ENCODE results near the gene GOLGB1.

GOLGB1 gene

DNA sequence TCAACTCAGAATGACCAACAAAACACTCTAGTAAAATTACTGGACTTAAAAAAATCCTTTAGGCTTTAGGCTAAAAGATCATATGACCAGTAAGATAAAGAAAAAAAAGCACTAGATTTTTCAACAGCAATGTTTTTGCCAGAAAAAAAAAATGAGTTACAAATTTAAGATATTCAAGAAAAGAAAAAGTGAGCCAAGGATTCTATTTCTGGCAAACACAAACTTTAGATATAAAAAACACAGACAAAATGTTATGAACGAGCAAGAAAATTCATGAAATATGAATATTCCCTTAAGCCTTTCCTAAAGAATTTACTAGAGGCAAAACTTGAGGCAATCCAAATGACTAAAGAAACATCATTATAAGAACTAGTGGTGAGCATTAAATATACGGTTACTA, 8.6 kb downstream of the GOLGB1 start:
- no peak for DNase-seq (ENCODE audit: low read depth)
- TF ChIP-seq, protein P1, sequence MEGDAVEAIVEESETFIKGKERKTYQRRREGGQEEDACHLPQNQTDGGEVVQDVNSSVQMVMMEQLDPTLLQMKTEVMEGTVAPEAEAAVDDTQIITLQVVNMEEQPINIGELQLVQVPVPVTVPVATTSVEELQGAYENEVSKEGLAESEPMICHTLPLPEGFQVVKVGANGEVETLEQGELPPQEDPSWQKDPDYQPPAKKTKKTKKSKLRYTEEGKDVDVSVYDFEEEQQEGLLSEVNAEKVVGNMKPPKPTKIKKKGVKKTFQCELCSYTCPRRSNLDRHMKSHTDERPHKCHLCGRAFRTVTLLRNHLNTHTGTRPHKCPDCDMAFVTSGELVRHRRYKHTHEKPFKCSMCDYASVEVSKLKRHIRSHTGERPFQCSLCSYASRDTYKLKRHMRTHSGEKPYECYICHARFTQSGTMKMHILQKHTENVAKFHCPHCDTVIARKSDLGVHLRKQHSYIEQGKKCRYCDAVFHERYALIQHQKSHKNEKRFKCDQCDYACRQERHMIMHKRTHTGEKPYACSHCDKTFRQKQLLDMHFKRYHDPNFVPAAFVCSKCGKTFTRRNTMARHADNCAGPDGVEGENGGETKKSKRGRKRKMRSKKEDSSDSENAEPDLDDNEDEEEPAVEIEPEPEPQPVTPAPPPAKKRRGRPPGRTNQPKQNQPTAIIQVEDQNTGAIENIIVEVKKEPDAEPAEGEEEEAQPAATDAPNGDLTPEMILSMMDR (conservative IDR thresholded peaks at IDR 0.05; ENCODE audit: low read depth, low read length), result no peak
- H3K4me3 ChIP-seq (ENCODE audit: low read depth, low read length), result no peak overlapping the region

DNA sequence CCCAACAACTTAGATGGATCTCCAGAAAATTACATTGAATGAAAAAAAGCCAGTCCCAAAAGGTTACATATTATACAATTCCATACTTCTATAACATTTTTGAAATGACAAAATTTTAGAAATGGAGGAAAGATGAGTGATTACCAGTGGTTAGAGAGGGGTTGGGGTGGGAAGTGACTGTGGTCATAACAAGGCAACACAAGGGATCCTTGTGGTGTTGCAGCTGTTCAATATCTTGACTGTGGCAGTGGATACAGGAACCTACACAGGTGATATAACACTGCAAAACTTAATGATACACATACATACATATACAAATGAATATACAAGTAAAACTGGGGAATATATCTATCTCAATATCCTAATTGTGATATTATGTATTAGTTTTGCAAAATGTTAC, 9.6 kb downstream of the GOLGB1 start:
- TF ChIP-seq, protein P1 (conservative IDR thresholded peaks at IDR 0.05; ENCODE audit: low read depth, low read length), result no peak
- no peak overlapping the region for H3K4me3 ChIP-seq (ENCODE audit: low read depth, low read length)
- DNase-seq (ENCODE audit: low read depth), result no peak

DNA sequence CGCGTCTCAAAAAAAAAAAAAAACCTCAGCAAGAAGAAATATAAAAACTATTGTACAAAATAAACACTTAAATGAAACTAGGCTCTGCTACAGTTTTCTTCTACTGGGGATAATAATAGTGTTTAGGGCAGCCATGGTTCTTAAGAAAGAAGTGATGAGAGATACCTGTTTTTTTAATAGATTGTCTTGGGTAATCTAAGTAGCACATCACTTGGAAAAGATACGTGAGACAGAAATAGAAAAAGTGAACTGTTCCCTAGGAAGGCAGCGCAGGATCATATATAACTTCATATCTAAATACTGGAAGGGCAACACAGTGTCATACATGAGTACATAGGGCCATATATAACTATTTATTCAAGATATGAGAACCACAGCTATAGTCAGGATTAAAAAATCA, 11.9 kb downstream of the GOLGB1 start:
- H3K4me3 ChIP-seq (ENCODE audit: low read depth, low read length), result no peak overlapping the region
- DNase-seq (ENCODE audit: low read depth), result no peak
- TF ChIP-seq, protein P1 (conservative IDR thresholded peaks at IDR 0.05; ENCODE audit: low read depth, low read length), result no peak

DNA sequence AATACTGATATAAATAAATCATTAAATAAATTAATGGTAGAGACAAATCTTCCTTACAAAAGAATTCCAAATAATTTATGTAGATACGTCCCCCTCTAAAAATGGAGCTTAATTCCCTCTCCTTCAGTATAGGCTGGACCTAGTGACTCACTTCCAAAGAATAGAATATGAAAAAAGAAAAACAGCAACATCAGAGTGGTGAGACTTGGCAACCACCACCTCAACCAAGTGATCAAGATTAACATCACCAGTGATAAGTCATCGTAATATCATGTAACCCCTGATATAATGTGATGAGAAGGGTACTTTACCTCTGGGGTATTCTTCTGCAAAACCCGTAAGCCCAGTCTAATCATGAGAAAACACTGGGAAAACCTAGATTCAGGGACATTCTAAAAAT, 13.4 kb downstream of the GOLGB1 start:
- TF ChIP-seq, protein P1 (conservative IDR thresholded peaks at IDR 0.05; ENCODE audit: low read depth, low read length), result no peak
- no peak overlapping the region for H3K4me3 ChIP-seq (ENCODE audit: low read depth, low read length)
- DNase-seq (ENCODE audit: low read depth), result peak; percentile 40

DNA sequence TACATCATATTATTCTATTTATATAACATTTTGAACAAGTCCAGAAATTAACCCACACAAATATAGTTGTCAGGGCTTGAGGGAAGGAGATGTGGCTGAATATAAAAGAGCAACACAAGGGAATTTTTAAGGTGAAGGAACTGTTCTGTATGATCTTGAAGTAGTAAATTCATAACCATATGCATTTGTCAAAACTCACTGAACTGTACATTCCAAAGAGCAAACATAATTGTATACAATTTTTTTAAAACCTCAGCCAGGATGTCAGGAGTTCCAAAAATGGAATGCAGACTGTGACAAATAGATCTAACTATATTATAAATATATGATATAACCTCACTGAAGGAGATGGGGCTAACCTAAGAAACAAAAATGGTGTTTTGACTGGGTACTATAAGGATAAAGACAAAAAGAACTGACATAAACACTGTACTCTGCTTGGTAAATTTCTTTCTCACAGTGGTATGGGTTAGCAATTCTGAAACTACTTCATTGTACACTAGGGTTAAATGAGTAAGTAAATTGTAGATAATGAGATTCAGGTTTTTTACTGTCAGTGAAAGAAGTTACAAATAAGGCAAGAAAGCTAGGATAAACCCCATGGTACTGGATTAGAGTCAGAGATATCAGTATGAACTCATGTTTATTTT, 14.4 kb downstream of the GOLGB1 start:
- TF ChIP-seq, protein P1 (conservative IDR thresholded peaks at IDR 0.05; ENCODE audit: low read depth, low read length), result no peak
- no peak overlapping the region for H3K4me3 ChIP-seq (ENCODE audit: low read depth, low read length)
- peak; percentile 67 for DNase-seq (ENCODE audit: low read depth)

DNA sequence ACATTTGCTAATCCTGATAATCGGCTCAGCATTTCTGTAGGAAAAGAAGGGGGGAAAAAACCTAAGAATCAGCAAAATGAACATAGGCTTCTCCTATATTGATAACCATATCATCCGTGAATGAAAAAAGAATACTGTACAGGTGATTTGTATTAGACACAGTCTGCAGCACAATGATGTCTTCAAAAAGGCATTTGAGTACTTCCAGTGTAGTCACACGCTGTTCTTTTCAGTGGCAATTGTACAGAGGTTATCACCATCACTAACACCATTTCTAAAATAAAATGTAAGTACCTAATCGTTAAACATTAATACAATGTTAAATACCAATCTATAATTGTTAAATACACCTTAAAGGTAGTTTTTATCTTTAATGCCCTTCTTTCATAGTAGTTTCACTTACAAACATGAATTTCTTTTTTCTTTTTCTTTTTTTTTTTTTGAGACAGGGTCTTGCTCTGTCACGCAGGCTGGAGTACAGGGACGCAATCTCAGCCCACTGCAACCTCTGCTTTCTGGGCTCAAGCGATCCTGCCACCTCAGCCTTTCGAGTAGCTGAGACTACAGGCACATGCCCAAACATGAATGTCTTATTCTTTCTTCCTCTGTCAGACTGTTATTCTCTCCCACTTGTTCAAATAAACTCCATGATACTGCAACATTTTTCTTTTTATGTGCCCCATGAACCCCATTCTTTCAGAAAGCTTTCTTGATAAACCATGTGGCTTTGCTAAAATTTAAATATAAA, 18.4 kb downstream of the GOLGB1 start:
- no peak overlapping the region for H3K4me3 ChIP-seq (ENCODE audit: low read depth, low read length)
- DNase-seq (ENCODE audit: low read depth), result no peak
- TF ChIP-seq, protein P1 (conservative IDR thresholded peaks at IDR 0.05; ENCODE audit: low read depth, low read length), result no peak

DNA sequence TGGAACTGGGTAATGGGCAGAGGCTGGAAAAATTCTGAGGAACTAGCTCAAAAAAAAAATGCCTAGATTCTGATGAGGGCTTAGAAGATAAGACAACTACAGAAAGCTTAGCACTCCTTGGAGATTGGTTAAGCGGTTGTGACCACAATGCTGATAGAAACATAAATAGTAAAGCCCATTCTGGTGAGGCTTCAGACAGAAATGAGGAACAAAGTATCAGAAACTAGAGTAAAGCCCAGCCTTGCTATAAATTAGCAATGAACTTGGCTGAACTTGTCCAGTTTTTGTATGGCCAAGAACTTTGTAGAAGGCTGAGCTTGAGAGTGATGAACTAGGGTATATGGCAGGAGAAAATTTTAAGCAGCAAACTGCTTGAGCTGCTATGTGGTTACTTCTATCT, 25.4 kb downstream of the GOLGB1 start:
- TF ChIP-seq, protein P1 (conservative IDR thresholded peaks at IDR 0.05; ENCODE audit: low read depth, low read length), result no peak
- no peak overlapping the region for H3K4me3 ChIP-seq (ENCODE audit: low read depth, low read length)
- no peak for DNase-seq (ENCODE audit: low read depth)
